Sigmoid colon (tissue), 7 donors: ENCODE data around the gene KRT16. TPM values are rescaled to one million over a fixed set of nuclear protein-coding genes. Genes with fewer than 3 reads are reported as not detected.
A peak's percentile ranks its signal among the peaks of the same experiment; 100 is the strongest.
"Not testable (repeated sequence)": the region's sequence is repeated elsewhere in the genome, so short reads cannot be mapped to it uniquely, and the experiment has no call there.

Source experiments
- DNase-seq: peaks from one replicate; pipeline ENCODE4 v3.0.0-alpha.2; 2019
- H3K27ac ChIP-seq, 4 donors: fragments of 200-600 bp; sonication (generic); one replicate each; pipeline ENCODE4 v1.5.1; 2016 to 2019; ENCODE audit warnings: mild to moderate bottlenecking in 1 of 4
- H3K27me3 ChIP-seq, 3 donors: fragments of 200-600 bp; sonication (generic); one replicate each; pipeline ENCODE4 v1.5.1; 2019; ENCODE audit warnings: mild to moderate bottlenecking in 1 of 3
- H3K36me3 ChIP-seq, 4 donors: fragments of 200-600 bp; sonication (generic); one replicate each; pipeline ENCODE4 v1.5.1; 2016 to 2019
- H3K4me1 ChIP-seq, 4 donors: fragments of 200-600 bp; sonication (generic); one replicate each; pipeline ENCODE4 v1.5.1; 2017 to 2019
- H3K4me3 ChIP-seq, 4 donors: fragments of 200-600 bp; sonication (generic); one replicate each; pipeline ENCODE4 v1.5.1; 2017 to 2019; ENCODE audit warnings: mild to moderate bottlenecking in 2 of 4, moderate library complexity in 1 of 4
- H3K9me3 ChIP-seq, 4 donors: fragments of 200-600 bp in 3 of 4; sonication (generic) in 3 of 4; one replicate each; pipeline versions ENCODE4 v1.5.1 to v1.6.1; 2013 to 2019
- EP300 ChIP-seq, 4 donors: sonication (generic); formaldehyde crosslinking; IDR thresholded peaks; one replicate each; pipeline ENCODE4 v1.6.1; 2017; ENCODE audit warnings: antibody characterized with exemption in 4 of 4
- POLR2A ChIP-seq, 2 donors: fragments of 450-650 bp; IDR thresholded peaks; one replicate each; pipeline ENCODE4 v1.6.1; 2016; ENCODE audit warnings: antibody characterized with exemption in 2 of 2, mild to moderate bottlenecking in 2 of 2, moderate library complexity in 2 of 2
- POLR2AphosphoS5 ChIP-seq, 4 donors: sonication (generic); formaldehyde crosslinking; IDR thresholded peaks; one replicate each; pipeline ENCODE4 v1.6.1; 2017; ENCODE audit warnings: antibody characterized with exemption in 4 of 4
- WGBS, 2 donors: extraction: QIAGEN DNeasy Blood & Tissue Kit; methylation state at CpG; one replicate each; pipeline ENCODE4 v1.1.7; 2013; 5-methylcytosine and 5-hydroxymethylcytosine counted together
- intact Hi-C: fragments of 100-400 bp; cut with DNase I; formaldehyde crosslinking; loops from one replicate; pipeline ENCODE4 v1.15.1; 2023
- polyA plus RNA-seq, 3 donors: library from polyadenylated mRNA; stranded (reverse); fragments of 200-250 nt; gene quantifications; one replicate each; pipeline ENCODE4 v1.2.3, GENCODE V29; 2013
- total RNA-seq, 4 donors: library from RNA; depleted of rRNA; stranded (reverse); fragments of >200 nt; gene quantifications; one replicate each; pipeline ENCODE4 v1.1.0, GENCODE V29; 2016
- TF ChIP-seq, protein P1 (sequence below), 4 experiments: fragments of 450-650 bp in 3 of 4; fragments of 200-600 bp in 1 of 4; IDR thresholded peaks; one replicate each; pipeline ENCODE4 v1.5.1; 2016 to 2019; ENCODE audit warnings: antibody characterized with exemption in 4 of 4, mild to moderate bottlenecking in 3 of 4, moderate library complexity in 2 of 4
- donor health status: healthy with polysubstance abuse.
- donor health status: Bipolar disorder and iron deficiency.
- donor health status: healthy.

The KRT16 gene
- total and polyA plus RNA-seq, 7 donors: 0.09 to 0.83 (median 0.60) TPM; not detected in 4

DNA sequence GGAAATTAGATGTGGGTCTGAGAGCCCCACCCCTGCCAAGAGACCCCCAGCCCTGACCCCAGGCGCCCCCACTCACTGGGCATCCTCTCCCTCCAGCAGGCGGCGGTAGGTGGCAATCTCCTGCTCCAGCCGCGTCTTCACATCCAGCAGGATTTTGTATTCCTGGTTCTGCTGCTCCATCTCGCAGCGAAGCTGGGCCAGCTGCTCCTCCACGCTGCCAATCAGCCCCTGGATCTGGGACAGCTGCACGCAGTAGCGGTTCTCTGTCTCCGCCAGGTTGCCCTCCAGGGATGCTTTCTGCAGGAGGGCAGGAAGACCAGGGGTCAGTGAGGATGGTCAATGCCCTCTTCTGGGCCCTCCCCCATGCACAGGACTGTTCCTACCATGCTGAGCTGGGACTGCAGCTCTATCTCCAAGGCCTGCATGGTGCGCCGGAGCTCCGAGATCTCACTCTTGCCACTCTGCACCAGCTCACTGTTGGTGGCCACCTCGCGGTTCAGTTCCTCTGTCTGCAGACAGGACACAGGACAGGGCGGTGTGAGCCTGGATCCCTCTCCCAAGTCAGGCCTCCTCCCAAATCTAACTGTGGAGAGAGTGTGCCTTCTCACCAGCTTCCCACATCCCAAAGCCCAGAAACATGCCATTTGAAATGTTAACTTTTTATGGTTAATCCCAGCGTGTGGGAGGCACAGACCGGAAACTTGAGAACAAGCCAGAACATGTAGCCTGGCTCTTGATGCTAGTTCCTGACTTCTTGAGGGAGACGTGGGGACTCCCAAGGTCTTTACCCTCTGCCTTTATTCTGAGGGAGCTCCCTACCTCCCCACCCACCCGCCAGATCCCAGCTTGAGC is 8.2 kb upstream of the KRT16 start:
- DNase-seq: peak; percentile 47

DNA sequence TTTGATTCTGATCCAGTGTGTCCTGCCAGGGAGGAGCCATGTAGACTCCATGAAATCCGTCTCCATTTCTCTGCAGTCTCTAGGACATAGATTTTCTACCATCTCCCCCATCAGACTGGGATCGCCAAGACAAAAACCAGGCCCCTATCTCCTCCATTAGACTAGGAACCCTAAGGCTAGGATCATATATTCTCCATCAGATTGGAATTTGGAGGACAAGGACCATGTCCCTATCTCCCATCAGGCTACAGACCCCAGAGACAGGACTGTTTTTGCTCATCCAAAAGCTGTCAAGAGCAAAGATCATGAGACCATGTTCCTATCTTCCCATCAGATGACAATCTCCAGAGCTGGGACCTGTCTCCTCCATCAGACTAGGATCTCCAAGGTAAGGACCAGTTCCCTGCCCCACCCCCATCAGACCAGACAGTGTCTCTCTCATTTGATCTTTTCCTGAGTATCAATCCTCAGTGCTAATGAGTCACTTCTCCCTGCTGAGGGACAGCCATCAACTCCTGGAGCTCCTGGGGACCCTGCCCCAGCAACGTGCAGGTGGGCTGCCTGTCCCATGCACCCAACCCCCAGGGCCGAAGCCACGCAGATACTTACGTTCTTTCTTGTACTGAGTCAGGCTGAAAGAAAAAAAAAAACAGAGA is 7.5 kb upstream of the KRT16 start:
- H3K27me3 ChIP-seq: peaks cover 0 to 18% (median 0%) of the 10 kb centered on the region in 3 donors
- WGBS, 2 donors: 80 to 82% methylated on average over 6 of the region's 6 CpGs

More for the DNA sequence above, 8.2 kb upstream of the KRT16 start:
- Histone ChIP-seq H3K9me3 (no peaks in the 10 kb centered on the region), H3K4me1 (no peaks in the 10 kb centered on the region), H3K36me3 (no peaks in the 10 kb centered on the region), H3K4me3 (no peak overlapping the region), H3K27ac (no peak overlapping the region), H3K27me3 (peaks cover 0 to 12% (median 0%) of the 10 kb centered on the region in 3 donors)
- 78 to 84% methylated on average over 21 of the region's 21 CpGs for WGBS, 2 donors
- intact Hi-C loops: no loop called here
- TF ChIP-seq EP300 (IDR thresholded peaks at IDR 0.05) (no peak), POLR2AphosphoS5 (IDR thresholded peaks at IDR 0.05) (no peak), POLR2A (IDR thresholded peaks at IDR 0.05) (no peak)
- TF ChIP-seq, protein P1, sequence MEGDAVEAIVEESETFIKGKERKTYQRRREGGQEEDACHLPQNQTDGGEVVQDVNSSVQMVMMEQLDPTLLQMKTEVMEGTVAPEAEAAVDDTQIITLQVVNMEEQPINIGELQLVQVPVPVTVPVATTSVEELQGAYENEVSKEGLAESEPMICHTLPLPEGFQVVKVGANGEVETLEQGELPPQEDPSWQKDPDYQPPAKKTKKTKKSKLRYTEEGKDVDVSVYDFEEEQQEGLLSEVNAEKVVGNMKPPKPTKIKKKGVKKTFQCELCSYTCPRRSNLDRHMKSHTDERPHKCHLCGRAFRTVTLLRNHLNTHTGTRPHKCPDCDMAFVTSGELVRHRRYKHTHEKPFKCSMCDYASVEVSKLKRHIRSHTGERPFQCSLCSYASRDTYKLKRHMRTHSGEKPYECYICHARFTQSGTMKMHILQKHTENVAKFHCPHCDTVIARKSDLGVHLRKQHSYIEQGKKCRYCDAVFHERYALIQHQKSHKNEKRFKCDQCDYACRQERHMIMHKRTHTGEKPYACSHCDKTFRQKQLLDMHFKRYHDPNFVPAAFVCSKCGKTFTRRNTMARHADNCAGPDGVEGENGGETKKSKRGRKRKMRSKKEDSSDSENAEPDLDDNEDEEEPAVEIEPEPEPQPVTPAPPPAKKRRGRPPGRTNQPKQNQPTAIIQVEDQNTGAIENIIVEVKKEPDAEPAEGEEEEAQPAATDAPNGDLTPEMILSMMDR (IDR thresholded peaks at IDR 0.05): no peak

GRCh38 chr17:41619036-41619926 is 6.7 kb upstream of the KRT16 start:
- DNase-seq: peak; percentile 40
- no peak overlapping the region for H3K4me3 ChIP-seq
- no peaks in the 10 kb centered on the region for H3K4me1 ChIP-seq
- intact Hi-C loops: no loop called here
- H3K27ac ChIP-seq: no peak overlapping the region
- TF ChIP-seq EP300 (IDR thresholded peaks at IDR 0.05): no peak
- TF ChIP-seq, protein P1 (IDR thresholded peaks at IDR 0.05): no peak
- TF ChIP-seq POLR2AphosphoS5 (IDR thresholded peaks at IDR 0.05): no peak
- no peak for TF ChIP-seq POLR2A (IDR thresholded peaks at IDR 0.05)
- H3K36me3 ChIP-seq: no peaks in the 10 kb centered on the region
- H3K9me3 ChIP-seq: no peaks in the 10 kb centered on the region
- peaks cover 0 to 20% (median 0%) of the 10 kb centered on the region in 3 donors for H3K27me3 ChIP-seq
- WGBS, 2 donors: 68 to 80% methylated on average over 18 to 20 of the region's 20 CpGs

More for the DNA sequence above, 7.5 kb upstream of the KRT16 start:
- H3K4me3 ChIP-seq, intact Hi-C loops, H3K27ac ChIP-seq, DNase-seq, H3K36me3 ChIP-seq, H3K4me1 ChIP-seq, H3K9me3 ChIP-seq: not testable (repeated sequence)

DNA sequence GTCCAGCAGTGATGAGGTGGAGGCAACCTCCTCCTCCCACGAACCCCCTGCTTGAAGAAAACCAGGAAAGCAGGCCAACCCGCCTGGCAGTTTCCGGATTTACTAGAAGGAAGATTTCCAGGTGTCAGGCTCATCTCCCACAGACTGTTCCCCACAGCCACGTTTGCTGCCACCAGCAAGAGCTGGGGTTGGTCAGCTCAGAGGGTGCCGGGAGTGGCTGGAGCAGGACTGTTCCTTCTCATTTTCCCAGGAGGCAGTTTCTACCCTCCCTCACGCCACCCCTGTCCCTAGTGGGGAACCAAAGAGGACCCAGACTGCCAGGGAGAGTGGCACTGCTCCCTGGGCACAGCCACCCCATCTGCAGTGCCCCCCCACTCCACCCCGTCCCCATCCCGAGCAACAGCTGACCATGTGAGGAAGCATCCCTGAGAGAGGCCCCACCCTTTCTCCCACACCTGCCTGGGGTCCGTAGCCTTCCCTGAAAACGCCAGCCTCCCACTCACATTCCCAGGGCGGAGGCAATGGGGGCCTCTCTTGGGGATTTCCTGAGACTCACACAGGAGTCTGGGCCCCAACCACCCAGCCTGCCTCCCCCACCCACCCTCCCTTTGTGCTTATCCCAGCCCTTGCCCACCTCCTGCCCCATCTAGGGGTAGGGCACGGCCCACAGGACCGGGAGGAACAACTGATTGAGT is 5.9 kb upstream of the KRT16 start:
- H3K27ac ChIP-seq: no peak overlapping the region
- peaks cover 0 to 17% (median 0%) of the 10 kb centered on the region in 3 donors for H3K27me3 ChIP-seq
- H3K36me3 ChIP-seq: no peaks in the 10 kb centered on the region
- DNase-seq: peak; percentile 50
- 43 to 64% methylated on average over 13 of the region's 13 CpGs for WGBS, 2 donors
- no peak for TF ChIP-seq POLR2AphosphoS5 (IDR thresholded peaks at IDR 0.05)
- TF ChIP-seq, protein P1 (IDR thresholded peaks at IDR 0.05): no peak
- no peak for TF ChIP-seq POLR2A (IDR thresholded peaks at IDR 0.05)
- no peak for TF ChIP-seq EP300 (IDR thresholded peaks at IDR 0.05)
- H3K4me3 ChIP-seq: no peak overlapping the region
- H3K9me3 ChIP-seq: no peaks in the 10 kb centered on the region
- intact Hi-C loops: no loop called here
- H3K4me1 ChIP-seq: no peaks in the 10 kb centered on the region
